ENCODE results near the gene HPN.

The HPN gene

DNA sequence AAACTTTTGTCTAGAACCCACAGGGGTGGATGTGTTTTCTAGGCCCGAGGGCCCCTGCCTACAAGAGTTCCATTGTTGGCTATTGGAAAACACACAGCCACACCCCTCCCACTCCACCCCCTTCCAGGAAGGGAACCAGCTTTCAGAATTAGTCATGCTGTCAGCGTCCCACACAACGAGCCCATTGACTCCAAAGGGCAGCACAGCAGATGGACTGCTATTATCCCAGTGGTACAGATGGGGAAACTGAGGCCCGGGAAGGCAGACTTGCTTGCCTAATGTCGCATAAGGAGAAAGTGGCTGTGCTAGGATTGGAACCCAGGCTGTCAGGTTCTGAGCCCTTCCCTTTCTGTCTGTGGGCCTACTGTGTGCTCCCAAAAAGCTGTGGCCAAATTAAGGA, 66.0 kb downstream of the HPN start:
- TF ChIP-seq, protein P1, sequence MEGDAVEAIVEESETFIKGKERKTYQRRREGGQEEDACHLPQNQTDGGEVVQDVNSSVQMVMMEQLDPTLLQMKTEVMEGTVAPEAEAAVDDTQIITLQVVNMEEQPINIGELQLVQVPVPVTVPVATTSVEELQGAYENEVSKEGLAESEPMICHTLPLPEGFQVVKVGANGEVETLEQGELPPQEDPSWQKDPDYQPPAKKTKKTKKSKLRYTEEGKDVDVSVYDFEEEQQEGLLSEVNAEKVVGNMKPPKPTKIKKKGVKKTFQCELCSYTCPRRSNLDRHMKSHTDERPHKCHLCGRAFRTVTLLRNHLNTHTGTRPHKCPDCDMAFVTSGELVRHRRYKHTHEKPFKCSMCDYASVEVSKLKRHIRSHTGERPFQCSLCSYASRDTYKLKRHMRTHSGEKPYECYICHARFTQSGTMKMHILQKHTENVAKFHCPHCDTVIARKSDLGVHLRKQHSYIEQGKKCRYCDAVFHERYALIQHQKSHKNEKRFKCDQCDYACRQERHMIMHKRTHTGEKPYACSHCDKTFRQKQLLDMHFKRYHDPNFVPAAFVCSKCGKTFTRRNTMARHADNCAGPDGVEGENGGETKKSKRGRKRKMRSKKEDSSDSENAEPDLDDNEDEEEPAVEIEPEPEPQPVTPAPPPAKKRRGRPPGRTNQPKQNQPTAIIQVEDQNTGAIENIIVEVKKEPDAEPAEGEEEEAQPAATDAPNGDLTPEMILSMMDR (IDR thresholded peaks at IDR 0.05; ENCODE audit: low read depth, low read length) = no peak
- Histone ChIP-seq H3K4me3 (ENCODE audit: low read depth, low read length) (no peak overlapping the region), H3K27ac (no peak overlapping the region), H3K27me3 (ENCODE audit: insufficient read depth, low read depth, severe bottlenecking) (no peaks in the 10 kb centered on the region), H3K36me3 (no peaks in the 10 kb centered on the region), H3K9me3 (ENCODE audit: severe bottlenecking) (peaks cover 4% of the 10 kb centered on the region)
- DNase-seq = no peak

DNA sequence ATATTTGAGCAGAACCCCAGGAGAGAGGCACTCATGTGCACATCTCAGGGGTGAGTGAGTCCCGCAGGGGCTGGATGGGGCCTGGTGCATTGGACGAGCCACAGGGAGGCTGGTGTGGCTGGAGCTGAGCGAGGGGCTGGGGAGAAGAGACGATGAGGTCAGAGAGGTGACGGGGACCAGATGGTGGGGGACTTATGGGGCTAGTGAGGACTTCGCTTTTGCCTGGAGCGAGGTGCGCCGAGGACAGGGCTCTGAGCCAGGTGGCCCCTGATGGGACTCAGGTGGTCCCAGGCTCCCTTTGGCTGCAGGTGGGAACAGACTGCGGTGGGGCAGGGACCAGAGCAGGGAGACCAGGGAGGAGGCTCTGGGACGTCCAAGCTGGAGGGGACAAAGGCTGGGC, 67.2 kb downstream of the HPN start:
- TF ChIP-seq, protein P1 (IDR thresholded peaks at IDR 0.05; ENCODE audit: low read depth, low read length) = no peak
- H3K4me3 ChIP-seq (ENCODE audit: low read depth, low read length) = no peak overlapping the region
- peaks cover 4% of the 10 kb centered on the region for H3K9me3 ChIP-seq (ENCODE audit: severe bottlenecking)
- peak; percentile 63 for DNase-seq
- peak overlapping the region; percentile 67 for H3K27ac ChIP-seq
- no peaks in the 10 kb centered on the region for H3K27me3 ChIP-seq (ENCODE audit: insufficient read depth, low read depth, severe bottlenecking)
- H3K36me3 ChIP-seq = no peaks in the 10 kb centered on the region

DNA sequence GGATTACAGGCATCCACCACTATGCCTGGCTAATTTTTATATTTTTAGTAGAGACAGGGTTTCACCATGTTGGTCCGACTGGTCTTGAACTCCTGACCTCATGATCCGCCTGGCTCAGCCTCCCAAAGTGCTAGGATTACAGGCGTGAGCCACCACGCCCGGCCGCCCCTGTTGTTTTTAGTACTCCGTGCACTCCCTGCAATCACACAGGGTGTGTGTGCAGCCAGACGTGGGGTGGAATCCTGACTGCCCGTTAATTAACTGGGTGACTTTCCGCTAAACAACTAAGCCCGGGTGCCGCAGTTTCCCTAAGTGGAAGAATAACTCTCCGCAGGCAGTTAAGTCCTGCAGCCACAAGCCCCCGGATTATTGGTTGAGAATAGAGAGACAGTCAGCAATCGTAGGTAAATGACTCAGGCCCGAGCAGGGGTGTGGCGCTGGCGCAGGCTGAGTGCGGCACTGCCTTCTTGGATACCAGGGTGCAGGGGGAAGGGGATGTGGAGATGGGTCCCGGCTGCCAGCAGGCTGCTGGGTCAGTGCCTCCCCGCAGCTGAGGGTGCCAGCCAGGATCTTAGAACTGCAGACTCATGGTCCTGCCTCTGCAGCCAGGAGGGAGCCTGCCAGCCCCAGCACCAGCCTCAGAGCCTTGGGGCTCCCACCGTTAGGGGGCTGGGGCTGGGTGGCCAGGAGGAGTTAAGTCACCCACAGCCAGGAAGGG, 68.0 kb downstream of the HPN start:
- H3K27ac ChIP-seq = peak overlapping the region; percentile 67
- H3K4me3 ChIP-seq (ENCODE audit: low read depth, low read length) = no peak overlapping the region
- H3K9me3 ChIP-seq (ENCODE audit: severe bottlenecking) = peaks cover 4% of the 10 kb centered on the region
- DNase-seq = peak; percentile 65
- H3K36me3 ChIP-seq = no peaks in the 10 kb centered on the region
- H3K27me3 ChIP-seq (ENCODE audit: insufficient read depth, low read depth, severe bottlenecking) = no peaks in the 10 kb centered on the region
- TF ChIP-seq, protein P1 (IDR thresholded peaks at IDR 0.05; ENCODE audit: low read depth, low read length) = no peak

DNA sequence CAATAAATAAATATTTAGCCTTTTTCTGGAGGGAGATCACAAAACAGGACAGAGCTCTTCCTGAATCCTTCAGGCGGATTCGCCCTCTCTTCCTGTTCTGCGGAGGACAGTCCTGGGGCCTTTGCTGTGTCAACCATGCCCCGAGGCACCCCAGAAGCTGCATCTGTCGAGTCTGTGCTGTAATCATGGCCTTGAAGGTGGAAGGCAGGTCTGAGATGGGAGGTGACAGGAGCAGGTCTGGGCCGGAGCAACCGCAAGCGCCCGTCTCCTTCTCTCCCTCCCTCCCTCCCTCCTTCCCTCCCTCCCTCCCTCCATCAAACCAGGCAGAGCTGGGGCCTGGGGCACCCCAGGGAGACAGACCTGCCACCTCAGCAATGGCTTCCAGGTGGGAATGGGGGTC, 69.5 kb downstream of the HPN start:
- Histone ChIP-seq H3K27ac (peak overlapping the region; percentile 70), H3K36me3 (no peaks in the 10 kb centered on the region), H3K4me3 (ENCODE audit: low read depth, low read length) (no peak overlapping the region), H3K9me3 (ENCODE audit: severe bottlenecking) (no peaks in the 10 kb centered on the region), H3K27me3 (ENCODE audit: insufficient read depth, low read depth, severe bottlenecking) (no peaks in the 10 kb centered on the region)
- peak; percentile 54 for DNase-seq
- TF ChIP-seq, protein P1 (IDR thresholded peaks at IDR 0.05; ENCODE audit: low read depth, low read length) = no peak

DNA sequence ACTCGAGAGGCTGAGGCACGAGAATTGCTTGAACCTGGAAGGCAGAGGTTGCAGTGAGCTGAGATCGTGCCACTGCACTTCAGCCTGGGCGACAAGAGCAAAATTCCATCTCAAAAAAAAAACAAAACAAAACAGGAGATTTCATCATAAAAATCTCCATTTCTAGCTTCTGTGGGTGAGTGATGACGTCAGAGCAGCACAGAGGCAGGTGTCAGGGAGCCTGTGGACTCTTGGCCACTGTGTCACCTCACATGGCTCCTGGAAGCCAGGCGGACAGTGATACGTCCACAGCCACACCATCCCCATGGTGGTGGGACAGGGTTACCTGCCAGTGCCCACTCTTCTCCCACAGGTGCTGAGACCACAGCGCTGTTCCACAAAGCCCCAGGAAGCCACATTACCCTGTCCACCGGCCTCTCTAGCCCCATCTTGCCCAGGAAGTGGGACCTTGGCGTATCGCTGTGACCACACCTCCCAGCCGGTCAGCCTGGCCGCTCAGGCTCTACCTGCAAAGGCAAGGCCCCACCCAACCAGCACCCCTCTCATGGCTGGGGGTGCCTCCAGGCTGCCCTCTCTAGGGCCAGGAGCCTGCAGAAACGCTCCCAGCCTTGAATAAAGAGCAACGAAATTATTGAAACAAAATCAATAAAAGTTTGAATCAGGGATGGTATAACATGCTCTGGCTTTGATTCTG, 71.6 kb downstream of the HPN start:
- TF ChIP-seq, protein P1 (IDR thresholded peaks at IDR 0.05; ENCODE audit: low read depth, low read length) = no peak
- no peak for DNase-seq
- H3K27me3 ChIP-seq (ENCODE audit: insufficient read depth, low read depth, severe bottlenecking) = no peaks in the 10 kb centered on the region
- H3K27ac ChIP-seq = no peak overlapping the region
- no peaks in the 10 kb centered on the region for H3K9me3 ChIP-seq (ENCODE audit: severe bottlenecking)
- no peaks in the 10 kb centered on the region for H3K36me3 ChIP-seq
- no peak overlapping the region for H3K4me3 ChIP-seq (ENCODE audit: low read depth, low read length)

All from WERI-Rb-1 (cell line).